Ovary (tissue), 3 donors: Measurements from ENCODE around the gene OLIG1.

Experiments used
- POLR2A ChIP-seq: fragments of 450-650 bp; IDR thresholded peaks from one replicate; pipeline ENCODE4 v1.6.1; 2017; ENCODE audit warnings: antibody characterized with exemption, mild to moderate bottlenecking, moderate library complexity
- TF ChIP-seq, protein P1 (sequence below), 3 donors: fragments of 450-650 bp in 2 of 3; fragments of 200-600 bp in 1 of 3; IDR thresholded peaks; one replicate each; pipeline versions ENCODE4 v1.5.1 to v1.8.0; 2016 to 2022; ENCODE audit warnings: antibody characterized with exemption in 3 of 3, mild to moderate bottlenecking in 1 of 3
- donor health status: DM: no; HTN: no; CAD: no.

DNA sequence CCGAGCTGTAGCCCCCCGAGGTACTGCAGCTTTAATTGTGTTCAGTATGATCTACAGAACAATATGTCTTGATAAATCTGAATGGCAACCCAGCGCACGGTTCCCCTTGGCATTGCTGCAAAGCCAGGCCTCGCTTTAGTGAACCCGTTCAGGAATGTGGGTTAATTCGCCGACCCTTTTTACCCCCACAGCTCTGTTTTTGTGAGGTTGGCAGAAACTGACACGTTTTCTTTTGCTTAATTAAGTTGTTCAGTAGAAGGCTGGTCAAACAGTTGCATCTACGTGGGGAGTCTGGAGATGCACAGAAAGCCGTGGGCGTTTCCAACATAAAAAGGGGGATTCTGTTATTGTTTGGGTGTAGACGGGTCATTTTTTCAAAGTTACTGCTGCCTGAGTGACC lies 43.2 kb downstream of the OLIG1 start:
- TF ChIP-seq, protein P1, sequence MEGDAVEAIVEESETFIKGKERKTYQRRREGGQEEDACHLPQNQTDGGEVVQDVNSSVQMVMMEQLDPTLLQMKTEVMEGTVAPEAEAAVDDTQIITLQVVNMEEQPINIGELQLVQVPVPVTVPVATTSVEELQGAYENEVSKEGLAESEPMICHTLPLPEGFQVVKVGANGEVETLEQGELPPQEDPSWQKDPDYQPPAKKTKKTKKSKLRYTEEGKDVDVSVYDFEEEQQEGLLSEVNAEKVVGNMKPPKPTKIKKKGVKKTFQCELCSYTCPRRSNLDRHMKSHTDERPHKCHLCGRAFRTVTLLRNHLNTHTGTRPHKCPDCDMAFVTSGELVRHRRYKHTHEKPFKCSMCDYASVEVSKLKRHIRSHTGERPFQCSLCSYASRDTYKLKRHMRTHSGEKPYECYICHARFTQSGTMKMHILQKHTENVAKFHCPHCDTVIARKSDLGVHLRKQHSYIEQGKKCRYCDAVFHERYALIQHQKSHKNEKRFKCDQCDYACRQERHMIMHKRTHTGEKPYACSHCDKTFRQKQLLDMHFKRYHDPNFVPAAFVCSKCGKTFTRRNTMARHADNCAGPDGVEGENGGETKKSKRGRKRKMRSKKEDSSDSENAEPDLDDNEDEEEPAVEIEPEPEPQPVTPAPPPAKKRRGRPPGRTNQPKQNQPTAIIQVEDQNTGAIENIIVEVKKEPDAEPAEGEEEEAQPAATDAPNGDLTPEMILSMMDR (IDR thresholded peaks at IDR 0.05) = no peak
- no peak for TF ChIP-seq POLR2A
